Sigmoid colon (tissue), 7 donors: ENCODE data around the gene HPGD. TPM values are rescaled to one million over a fixed set of nuclear protein-coding genes. Genes with fewer than 3 reads are reported as not detected.

Source experiments
- DNase-seq: peaks from one replicate; pipeline ENCODE4 v3.0.0-alpha.2; 2019
- H3K27ac ChIP-seq, 4 donors: fragments of 200-600 bp; sonication (generic); one replicate each; pipeline ENCODE4 v1.5.1; 2016 to 2019; ENCODE audit warnings: mild to moderate bottlenecking in 1 of 4
- H3K27me3 ChIP-seq, 3 donors: fragments of 200-600 bp; sonication (generic); one replicate each; pipeline ENCODE4 v1.5.1; 2019; ENCODE audit warnings: mild to moderate bottlenecking in 1 of 3
- H3K36me3 ChIP-seq, 4 donors: fragments of 200-600 bp; sonication (generic); one replicate each; pipeline ENCODE4 v1.5.1; 2016 to 2019
- H3K4me1 ChIP-seq, 4 donors: fragments of 200-600 bp; sonication (generic); one replicate each; pipeline ENCODE4 v1.5.1; 2017 to 2019
- H3K4me3 ChIP-seq, 4 donors: fragments of 200-600 bp; sonication (generic); one replicate each; pipeline ENCODE4 v1.5.1; 2017 to 2019; ENCODE audit warnings: mild to moderate bottlenecking in 2 of 4, moderate library complexity in 1 of 4
- H3K9me3 ChIP-seq, 4 donors: fragments of 200-600 bp in 3 of 4; sonication (generic) in 3 of 4; one replicate each; pipeline versions ENCODE4 v1.5.1 to v1.6.1; 2013 to 2019
- CTCF ChIP-seq, 4 experiments: fragments of 450-650 bp in 3 of 4; fragments of 200-600 bp in 1 of 4; IDR thresholded peaks; one replicate each; pipeline ENCODE4 v1.5.1; 2016 to 2019; ENCODE audit warnings: antibody characterized with exemption in 4 of 4, mild to moderate bottlenecking in 3 of 4, moderate library complexity in 2 of 4
- POLR2A ChIP-seq, 2 donors: fragments of 450-650 bp; IDR thresholded peaks; one replicate each; pipeline ENCODE4 v1.6.1; 2016; ENCODE audit warnings: antibody characterized with exemption in 2 of 2, mild to moderate bottlenecking in 2 of 2, moderate library complexity in 2 of 2
- POLR2AphosphoS5 ChIP-seq, 4 donors: sonication (generic); formaldehyde crosslinking; IDR thresholded peaks; one replicate each; pipeline ENCODE4 v1.6.1; 2017; ENCODE audit warnings: antibody characterized with exemption in 4 of 4
- WGBS, 2 donors: extraction: QIAGEN DNeasy Blood & Tissue Kit; methylation state at CpG; one replicate each; pipeline ENCODE4 v1.1.7; 2013; 5-methylcytosine and 5-hydroxymethylcytosine counted together
- intact Hi-C: fragments of 100-400 bp; cut with DNase I; formaldehyde crosslinking; loops from one replicate; pipeline ENCODE4 v1.15.1; 2023
- polyA plus RNA-seq, 3 donors: library from polyadenylated mRNA; stranded (reverse); fragments of 200-250 nt; gene quantifications; one replicate each; pipeline ENCODE4 v1.2.3, GENCODE V29; 2013
- total RNA-seq, 4 donors: library from RNA; depleted of rRNA; stranded (reverse); fragments of >200 nt; gene quantifications; one replicate each; pipeline ENCODE4 v1.1.0, GENCODE V29; 2016
- donor health status: healthy with polysubstance abuse.
- donor health status: Bipolar disorder and iron deficiency.
- donor health status: healthy.

Gene HPGD
- total and polyA plus RNA-seq, 7 donors: 71.9 to 659 (median 166) TPM

GRCh38 chr4:174444390-174444789, 77.9 kb downstream of the HPGD start:
- Histone ChIP-seq H3K4me3 (no peak overlapping the region), H3K4me1 (peaks cover 0 to 24% (median 13%) of the 10 kb centered on the region in 4 donors), H3K9me3 (no peaks in the 10 kb centered on the region), H3K27ac (no peak overlapping the region), H3K36me3 (no peaks in the 10 kb centered on the region), H3K27me3 (no peaks in the 10 kb centered on the region)
- intact Hi-C loops: no loop called here
- WGBS, 2 donors: 54 to 72% methylated on average over 1 of the region's 1 CpG
- no peak for TF ChIP-seq CTCF (IDR thresholded peaks at IDR 0.05)
- no peak for TF ChIP-seq POLR2A (IDR thresholded peaks at IDR 0.05)
- TF ChIP-seq POLR2AphosphoS5 (IDR thresholded peaks at IDR 0.05): no peak
- DNase-seq: no peak

Other genes with a start within 250 kb of the HPGD start
- 10 to 100 TPM; 42.8 to 68.8 (median 55.8) TPM for gene FBXO8, start 238.8 kb downstream of the HPGD start, total RNA-seq
- 10 to 100 TPM; 14.5 to 36.5 (median 34.2) TPM for gene FBXO8, start 238.8 kb downstream of the HPGD start, polyA plus RNA-seq
- 10 to 100 TPM; 24.6 to 47.4 (median 30.1) TPM for gene CEP44, start 238.6 kb downstream of the HPGD start, total RNA-seq
- gene CEP44, start 238.6 kb downstream of the HPGD start, polyA plus RNA-seq: 1 to 10 TPM; 3.9 to 6.5 (median 4.2) TPM